Keratinocyte (primary cell): ENCODE results near the gene PRR29.

Experiments used
- EZH2 ChIP-seq: IDR thresholded peaks from one replicate; pipeline ENCODE4 v1.6.1; 2012; ENCODE audit warnings: inconsistent platforms, mild to moderate bottlenecking, low read length, moderate library complexity
- TF ChIP-seq, protein P1 (sequence below), 3 experiments: IDR thresholded peaks in 1 of 3; conservative IDR thresholded peaks in 1 of 3; optimal IDR thresholded peaks in 1 of 3; 2 replicates in 2 of 3; 3 replicates in 1 of 3; pipeline versions ENCODE3 to v1.5.1; 2011; ENCODE audit warnings: low read length in 3 of 3, mild to moderate bottlenecking in 3 of 3, moderate library complexity in 2 of 3, control low read depth in 1 of 3, inconsistent platforms in 1 of 3; ENCODE audit not compliant: insufficient read depth in 2 of 3; ENCODE audit errors: extremely low read depth in 1 of 3

GRCh38 chr17:64040206-64040605, 42.1 kb downstream of the PRR29 start:
- TF ChIP-seq, protein P1, sequence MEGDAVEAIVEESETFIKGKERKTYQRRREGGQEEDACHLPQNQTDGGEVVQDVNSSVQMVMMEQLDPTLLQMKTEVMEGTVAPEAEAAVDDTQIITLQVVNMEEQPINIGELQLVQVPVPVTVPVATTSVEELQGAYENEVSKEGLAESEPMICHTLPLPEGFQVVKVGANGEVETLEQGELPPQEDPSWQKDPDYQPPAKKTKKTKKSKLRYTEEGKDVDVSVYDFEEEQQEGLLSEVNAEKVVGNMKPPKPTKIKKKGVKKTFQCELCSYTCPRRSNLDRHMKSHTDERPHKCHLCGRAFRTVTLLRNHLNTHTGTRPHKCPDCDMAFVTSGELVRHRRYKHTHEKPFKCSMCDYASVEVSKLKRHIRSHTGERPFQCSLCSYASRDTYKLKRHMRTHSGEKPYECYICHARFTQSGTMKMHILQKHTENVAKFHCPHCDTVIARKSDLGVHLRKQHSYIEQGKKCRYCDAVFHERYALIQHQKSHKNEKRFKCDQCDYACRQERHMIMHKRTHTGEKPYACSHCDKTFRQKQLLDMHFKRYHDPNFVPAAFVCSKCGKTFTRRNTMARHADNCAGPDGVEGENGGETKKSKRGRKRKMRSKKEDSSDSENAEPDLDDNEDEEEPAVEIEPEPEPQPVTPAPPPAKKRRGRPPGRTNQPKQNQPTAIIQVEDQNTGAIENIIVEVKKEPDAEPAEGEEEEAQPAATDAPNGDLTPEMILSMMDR (optimal IDR thresholded peaks at IDR 0.05 in 1 of 3, IDR thresholded peaks at IDR 0.05 in 1 of 3, conservative IDR thresholded peaks at IDR 0.05 in 1 of 3; ENCODE audit: extremely low read depth in 1 of 3, insufficient read depth in 2 of 3, low read length in 3 of 3): no peak
- TF ChIP-seq EZH2: no peak
